ENCODE results near the gene POLR1D. TPM values are rescaled to one million over a fixed set of nuclear protein-coding genes. Genes with fewer than 3 reads are reported as not detected.
A peak's percentile ranks its signal among the peaks of the same experiment; 100 is the strongest.

POLR1D gene
- 149 TPM for polyA plus RNA-seq (2013, experiment 1 of 4)
- polyA plus RNA-seq (2013, experiment 2 of 4) = 156 TPM
- polyA plus RNA-seq (2013, experiment 3 of 4) = 176 TPM
- 194 TPM for polyA plus RNA-seq (2013, experiment 4 of 4)

- no peaks in the 10 kb centered on the region for H3K9me3 ChIP-seq (ENCODE audit: control insufficient read depth, low read length)
- WGBS, 2 experiments = 0% methylated on average over 71 of the region's 71 CpGs
- peaks cover 6% of the 10 kb centered on the region for H3K36me3 ChIP-seq (ENCODE audit: control insufficient read depth, insufficient read depth, low read length)
- peaks cover 12% of the 10 kb centered on the region for H3K4me1 ChIP-seq (ENCODE audit: control insufficient read depth, insufficient read depth, low read length)
- H3K27me3 ChIP-seq (ENCODE audit: control insufficient read depth, insufficient read depth, low read length, poor library complexity, severe bottlenecking) = peaks cover 14% of the 10 kb centered on the region
- peak within 1 kb of the TSS; percentile 96 for H3K4me3 ChIP-seq (ENCODE audit: insufficient read depth, low read depth, low read length)
- H3K27ac ChIP-seq (ENCODE audit: insufficient read depth, low read depth, low read length, poor library complexity, severe bottlenecking) = peak within 1 kb of the TSS; percentile 66
These were observed at the start of gene POLR1D for GRCh38 chr13:27621366-27622101. POLR1D (plus strand) TSS chr13:27621892; CDS start chr13:27621984, 92 bp downstream.

GRCh38 chr13:27572234-27572901 is 49.3 kb upstream of the POLR1D start:
- Histone ChIP-seq H3K4me1 (ENCODE audit: control insufficient read depth, insufficient read depth, low read length) (no peaks in the 10 kb centered on the region), H3K27me3 (ENCODE audit: control insufficient read depth, insufficient read depth, low read length, poor library complexity, severe bottlenecking) (no peaks in the 10 kb centered on the region), H3K36me3 (ENCODE audit: control insufficient read depth, insufficient read depth, low read length) (no peaks in the 10 kb centered on the region), H3K9me3 (ENCODE audit: control insufficient read depth, low read length) (no peaks in the 10 kb centered on the region), H3K4me3 (ENCODE audit: insufficient read depth, low read depth, low read length) (no peak overlapping the region), H3K27ac (ENCODE audit: insufficient read depth, low read depth, low read length, poor library complexity, severe bottlenecking) (no peak overlapping the region)

- Histone ChIP-seq H3K27ac (ENCODE audit: insufficient read depth, low read depth, low read length, poor library complexity, severe bottlenecking) (no peak overlapping the region), H3K4me3 (ENCODE audit: insufficient read depth, low read depth, low read length) (no peak overlapping the region), H3K27me3 (ENCODE audit: control insufficient read depth, insufficient read depth, low read length, poor library complexity, severe bottlenecking) (no peaks in the 10 kb centered on the region), H3K9me3 (ENCODE audit: control insufficient read depth, low read length) (no peaks in the 10 kb centered on the region), H3K36me3 (ENCODE audit: control insufficient read depth, insufficient read depth, low read length) (no peaks in the 10 kb centered on the region), H3K4me1 (ENCODE audit: control insufficient read depth, insufficient read depth, low read length) (no peaks in the 10 kb centered on the region)
- WGBS, 2 experiments = 88 to 96% methylated on average over 2 of the region's 2 CpGs
These were observed 48.4 kb upstream of the POLR1D start for GRCh38 chr13:27573265-27573664.

- Histone ChIP-seq H3K27ac (ENCODE audit: insufficient read depth, low read depth, low read length, poor library complexity, severe bottlenecking) (no peak overlapping the region), H3K4me1 (ENCODE audit: control insufficient read depth, insufficient read depth, low read length) (no peaks in the 10 kb centered on the region), H3K36me3 (ENCODE audit: control insufficient read depth, insufficient read depth, low read length) (no peaks in the 10 kb centered on the region), H3K4me3 (ENCODE audit: insufficient read depth, low read depth, low read length) (no peak overlapping the region), H3K9me3 (ENCODE audit: control insufficient read depth, low read length) (no peaks in the 10 kb centered on the region), H3K27me3 (ENCODE audit: control insufficient read depth, insufficient read depth, low read length, poor library complexity, severe bottlenecking) (no peaks in the 10 kb centered on the region)
- WGBS, 2 experiments = 90 to 95% methylated on average over 1 of the region's 1 CpG
These were observed 47.0 kb upstream of the POLR1D start for GRCh38 chr13:27574661-27575060.

GRCh38 chr13:27578121-27579030 is 43.3 kb upstream of the POLR1D start:
- H3K4me1 ChIP-seq (ENCODE audit: control insufficient read depth, insufficient read depth, low read length) = no peaks in the 10 kb centered on the region
- WGBS, 2 experiments = 97 to 98% methylated on average over 6 of the region's 6 CpGs
- H3K27ac ChIP-seq (ENCODE audit: insufficient read depth, low read depth, low read length, poor library complexity, severe bottlenecking) = no peak overlapping the region

GRCh38 chr13:27583645-27584044 is 38.0 kb upstream of the POLR1D start:
- H3K4me3 ChIP-seq (ENCODE audit: insufficient read depth, low read depth, low read length) = no peak overlapping the region
- H3K27me3 ChIP-seq (ENCODE audit: control insufficient read depth, insufficient read depth, low read length, poor library complexity, severe bottlenecking) = no peaks in the 10 kb centered on the region
- WGBS, 2 experiments = 90 to 97% methylated on average over 2 to 4 of the region's 4 CpGs
- H3K27ac ChIP-seq (ENCODE audit: insufficient read depth, low read depth, low read length, poor library complexity, severe bottlenecking) = no peak overlapping the region
- H3K36me3 ChIP-seq (ENCODE audit: control insufficient read depth, insufficient read depth, low read length) = no peaks in the 10 kb centered on the region
- no peaks in the 10 kb centered on the region for H3K9me3 ChIP-seq (ENCODE audit: control insufficient read depth, low read length)
- H3K4me1 ChIP-seq (ENCODE audit: control insufficient read depth, insufficient read depth, low read length) = no peaks in the 10 kb centered on the region

More at GRCh38 chr13:27578121-27579030, 43.3 kb upstream of the POLR1D start:
- Histone ChIP-seq H3K4me3 (ENCODE audit: insufficient read depth, low read depth, low read length) (no peak overlapping the region), H3K9me3 (ENCODE audit: control insufficient read depth, low read length) (no peaks in the 10 kb centered on the region), H3K27me3 (ENCODE audit: control insufficient read depth, insufficient read depth, low read length, poor library complexity, severe bottlenecking) (no peaks in the 10 kb centered on the region), H3K36me3 (ENCODE audit: control insufficient read depth, insufficient read depth, low read length) (no peaks in the 10 kb centered on the region)

- Histone ChIP-seq H3K27me3 (ENCODE audit: control insufficient read depth, insufficient read depth, low read length, poor library complexity, severe bottlenecking) (no peaks in the 10 kb centered on the region), H3K27ac (ENCODE audit: insufficient read depth, low read depth, low read length, poor library complexity, severe bottlenecking) (no peak overlapping the region), H3K9me3 (ENCODE audit: control insufficient read depth, low read length) (no peaks in the 10 kb centered on the region), H3K36me3 (ENCODE audit: control insufficient read depth, insufficient read depth, low read length) (no peaks in the 10 kb centered on the region), H3K4me1 (ENCODE audit: control insufficient read depth, insufficient read depth, low read length) (no peaks in the 10 kb centered on the region), H3K4me3 (ENCODE audit: insufficient read depth, low read depth, low read length) (no peak overlapping the region)
- WGBS, 2 experiments = 88% methylated on average over 4 to 5 of the region's 5 CpGs
These were observed 34.5 kb upstream of the POLR1D start for GRCh38 chr13:27587095-27587746.

GRCh38 chr13:27588405-27588804 is 33.3 kb upstream of the POLR1D start:
- Histone ChIP-seq H3K27me3 (ENCODE audit: control insufficient read depth, insufficient read depth, low read length, poor library complexity, severe bottlenecking) (no peaks in the 10 kb centered on the region), H3K36me3 (ENCODE audit: control insufficient read depth, insufficient read depth, low read length) (no peaks in the 10 kb centered on the region), H3K9me3 (ENCODE audit: control insufficient read depth, low read length) (no peaks in the 10 kb centered on the region), H3K27ac (ENCODE audit: insufficient read depth, low read depth, low read length, poor library complexity, severe bottlenecking) (no peak overlapping the region), H3K4me3 (ENCODE audit: insufficient read depth, low read depth, low read length) (no peak overlapping the region), H3K4me1 (ENCODE audit: control insufficient read depth, insufficient read depth, low read length) (no peaks in the 10 kb centered on the region)
- WGBS, 2 experiments = 75 to 92% methylated on average over 1 of the region's 1 CpG

GRCh38 chr13:27592865-27593264 is 28.8 kb upstream of the POLR1D start:
- Histone ChIP-seq H3K27me3 (ENCODE audit: control insufficient read depth, insufficient read depth, low read length, poor library complexity, severe bottlenecking) (no peaks in the 10 kb centered on the region), H3K4me3 (ENCODE audit: insufficient read depth, low read depth, low read length) (no peak overlapping the region), H3K27ac (ENCODE audit: insufficient read depth, low read depth, low read length, poor library complexity, severe bottlenecking) (no peak overlapping the region), H3K36me3 (ENCODE audit: control insufficient read depth, insufficient read depth, low read length) (no peaks in the 10 kb centered on the region), H3K4me1 (ENCODE audit: control insufficient read depth, insufficient read depth, low read length) (no peaks in the 10 kb centered on the region), H3K9me3 (ENCODE audit: control insufficient read depth, low read length) (no peaks in the 10 kb centered on the region)

Data from ectodermal cell (in vitro differentiated cells).